CD4-positive, alpha-beta T cell treated with Interleukin-17A for 4 hours (primary cell): Measurements from ENCODE around the gene CTTNBP2.

Experiments used
- DNase-seq: peaks from one replicate; pipeline ENCODE4 v3.0.0-alpha.2; 2020; ENCODE audit warnings: mixed read lengths

The CTTNBP2 gene, protein sequence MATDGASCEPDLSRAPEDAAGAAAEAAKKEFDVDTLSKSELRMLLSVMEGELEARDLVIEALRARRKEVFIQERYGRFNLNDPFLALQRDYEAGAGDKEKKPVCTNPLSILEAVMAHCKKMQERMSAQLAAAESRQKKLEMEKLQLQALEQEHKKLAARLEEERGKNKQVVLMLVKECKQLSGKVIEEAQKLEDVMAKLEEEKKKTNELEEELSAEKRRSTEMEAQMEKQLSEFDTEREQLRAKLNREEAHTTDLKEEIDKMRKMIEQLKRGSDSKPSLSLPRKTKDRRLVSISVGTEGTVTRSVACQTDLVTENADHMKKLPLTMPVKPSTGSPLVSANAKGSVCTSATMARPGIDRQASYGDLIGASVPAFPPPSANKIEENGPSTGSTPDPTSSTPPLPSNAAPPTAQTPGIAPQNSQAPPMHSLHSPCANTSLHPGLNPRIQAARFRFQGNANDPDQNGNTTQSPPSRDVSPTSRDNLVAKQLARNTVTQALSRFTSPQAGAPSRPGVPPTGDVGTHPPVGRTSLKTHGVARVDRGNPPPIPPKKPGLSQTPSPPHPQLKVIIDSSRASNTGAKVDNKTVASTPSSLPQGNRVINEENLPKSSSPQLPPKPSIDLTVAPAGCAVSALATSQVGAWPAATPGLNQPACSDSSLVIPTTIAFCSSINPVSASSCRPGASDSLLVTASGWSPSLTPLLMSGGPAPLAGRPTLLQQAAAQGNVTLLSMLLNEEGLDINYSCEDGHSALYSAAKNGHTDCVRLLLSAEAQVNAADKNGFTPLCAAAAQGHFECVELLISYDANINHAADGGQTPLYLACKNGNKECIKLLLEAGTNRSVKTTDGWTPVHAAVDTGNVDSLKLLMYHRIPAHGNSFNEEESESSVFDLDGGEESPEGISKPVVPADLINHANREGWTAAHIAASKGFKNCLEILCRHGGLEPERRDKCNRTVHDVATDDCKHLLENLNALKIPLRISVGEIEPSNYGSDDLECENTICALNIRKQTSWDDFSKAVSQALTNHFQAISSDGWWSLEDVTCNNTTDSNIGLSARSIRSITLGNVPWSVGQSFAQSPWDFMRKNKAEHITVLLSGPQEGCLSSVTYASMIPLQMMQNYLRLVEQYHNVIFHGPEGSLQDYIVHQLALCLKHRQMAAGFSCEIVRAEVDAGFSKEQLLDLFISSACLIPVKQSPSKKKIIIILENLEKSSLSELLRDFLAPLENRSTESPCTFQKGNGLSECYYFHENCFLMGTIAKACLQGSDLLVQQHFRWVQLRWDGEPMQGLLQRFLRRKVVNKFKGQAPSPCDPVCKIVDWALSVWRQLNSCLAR (N-terminal part only)

DNA sequence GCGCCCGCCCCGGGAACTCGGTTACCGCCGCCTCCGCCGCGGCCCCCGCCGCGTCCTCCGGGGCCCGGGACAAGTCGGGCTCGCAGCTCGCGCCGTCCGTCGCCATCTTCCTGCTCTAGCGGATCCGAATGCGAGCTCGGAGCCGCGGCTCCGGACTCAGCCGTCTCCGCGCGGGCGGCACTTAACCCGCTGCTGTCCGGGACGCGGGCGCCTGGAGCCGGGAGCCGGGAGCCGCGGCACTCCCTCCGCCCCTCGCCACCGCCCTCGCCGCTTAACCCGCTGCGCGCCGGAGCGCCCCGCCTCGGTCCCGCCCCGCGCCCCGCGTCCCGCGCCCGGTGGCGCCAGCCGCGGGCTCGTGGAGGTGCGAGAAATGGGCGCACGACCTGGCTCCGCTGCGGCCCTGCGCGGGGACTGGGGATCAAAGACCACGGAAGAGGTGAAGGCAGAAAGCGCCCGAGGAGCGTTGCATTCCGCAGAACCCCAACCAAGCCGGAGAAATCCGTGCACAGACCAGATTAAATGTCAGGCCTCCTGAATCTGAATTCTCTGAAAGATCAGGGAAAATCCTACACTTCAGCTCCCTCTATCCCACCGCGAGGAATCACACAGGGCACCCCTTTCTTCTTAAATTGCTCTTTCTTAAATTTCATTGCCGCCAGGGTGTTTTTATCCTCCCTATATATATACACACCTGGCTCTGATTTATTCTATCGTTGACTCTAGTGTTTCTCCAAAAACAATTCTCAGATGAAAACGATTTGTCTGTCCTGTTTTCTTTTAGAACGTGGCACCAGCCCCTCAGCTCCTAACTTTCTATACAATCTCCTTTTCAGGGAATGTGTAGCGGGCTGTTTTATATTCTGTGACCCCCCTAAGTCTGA, at the start of gene CTTNBP2:
TSS of gene CTTNBP2 (minus strand) at position 132 of the 881 bp plus-strand sequence. CDS start at position 106, 26 bp downstream.
- DNase-seq: no peak

DNA sequence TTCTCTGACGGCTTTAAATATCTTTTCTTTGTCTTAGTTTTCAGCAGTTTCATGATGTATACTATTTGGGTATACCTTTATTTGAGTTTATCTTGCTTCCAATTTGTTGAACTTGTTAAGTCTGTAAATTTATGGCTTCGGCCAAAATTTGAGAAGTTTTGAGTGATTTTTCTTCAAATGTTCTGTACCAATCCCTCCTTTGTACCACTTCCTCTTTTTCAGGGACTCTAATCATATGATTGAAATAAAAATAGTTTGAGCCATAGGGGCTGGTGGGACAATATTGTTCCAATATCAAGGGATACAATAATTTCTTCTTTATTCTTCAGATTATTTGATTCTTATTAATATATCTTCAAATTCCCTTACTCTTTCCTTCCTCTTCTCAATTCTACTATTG, 43.1 kb upstream of the CTTNBP2 start:
- DNase-seq: no peak

DNA sequence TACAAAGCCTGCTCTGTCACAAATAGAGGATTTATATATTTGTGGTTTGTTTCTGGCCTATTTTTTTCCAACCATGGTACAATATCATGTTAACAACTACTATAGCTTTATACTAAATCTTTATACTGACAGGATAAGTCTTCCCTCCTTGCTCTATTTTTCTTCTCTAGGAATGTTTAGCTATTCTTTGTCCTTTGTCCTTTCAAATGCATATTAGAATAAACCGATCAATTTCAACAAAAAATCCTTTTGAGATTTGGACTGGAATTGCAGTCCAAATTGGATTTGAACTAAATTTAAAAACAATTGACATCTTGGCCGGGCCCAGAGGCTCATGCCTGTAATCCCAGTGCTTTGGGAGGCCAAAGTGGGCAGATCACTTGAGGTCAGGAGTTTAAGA, 39.2 kb upstream of the CTTNBP2 start:
- DNase-seq: no peak

DNA sequence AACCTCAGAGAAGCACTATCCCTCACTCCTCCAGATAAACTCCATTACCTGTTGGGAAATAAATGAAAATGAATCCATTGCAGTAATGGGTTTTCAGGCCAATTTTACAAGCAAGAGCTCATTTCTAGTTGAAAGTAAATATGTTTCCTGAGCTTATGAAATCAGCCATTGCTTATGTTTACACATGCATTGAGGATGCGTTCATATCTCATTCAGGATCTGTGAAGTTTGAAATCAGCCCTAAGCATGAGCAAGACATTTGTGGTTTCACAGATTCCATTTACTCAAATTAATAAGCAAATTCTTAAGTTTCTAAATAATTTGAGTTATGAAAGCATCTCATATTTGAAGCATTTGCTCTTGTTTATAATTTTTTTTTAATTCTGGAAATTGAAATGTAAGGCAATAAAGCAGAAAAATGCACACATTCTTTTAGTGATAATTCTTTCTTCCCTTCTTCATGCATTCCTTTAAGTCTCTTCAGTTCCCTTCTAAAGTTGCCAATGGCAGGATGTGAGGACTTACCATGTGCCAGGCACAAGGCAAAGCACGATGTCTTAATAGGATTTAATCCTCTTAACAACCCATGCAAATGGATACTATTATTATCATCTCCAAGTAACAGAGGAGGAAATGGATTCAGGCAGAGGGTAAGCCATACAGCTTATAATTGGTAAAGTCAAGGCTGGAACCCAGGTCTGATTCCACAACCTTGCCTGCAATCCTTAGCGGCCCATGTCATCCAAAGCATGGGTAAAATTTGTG, 35.0 kb upstream of the CTTNBP2 start:
- no peak for DNase-seq

DNA sequence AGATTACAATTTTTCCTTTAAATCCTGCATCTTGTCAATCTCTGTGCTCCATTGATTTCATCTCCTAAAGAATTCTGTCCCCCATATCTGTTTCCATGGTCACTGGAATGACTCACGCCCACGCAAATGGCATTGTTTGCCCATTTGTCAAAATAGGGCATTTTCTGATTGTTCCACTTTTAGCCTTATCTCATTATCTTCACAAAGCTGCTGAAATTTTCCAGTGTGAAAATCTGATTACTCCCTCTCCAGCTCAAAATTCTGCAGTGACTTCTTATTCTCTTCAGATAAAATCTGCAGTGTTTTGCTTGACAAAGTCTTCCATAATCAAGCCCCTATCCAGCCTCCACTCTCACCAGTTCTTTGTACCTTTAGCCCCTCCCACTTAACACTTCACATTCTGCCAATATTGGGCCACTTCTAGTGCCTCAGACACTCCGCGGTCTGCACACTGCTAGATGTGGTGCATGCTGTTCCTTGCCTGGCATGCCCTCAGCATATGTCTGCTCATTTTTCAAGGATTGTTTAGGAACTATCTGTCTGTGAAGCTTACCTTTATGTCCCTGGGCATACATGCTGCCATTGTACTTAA, 33.9 kb upstream of the CTTNBP2 start:
- no peak for DNase-seq

DNA sequence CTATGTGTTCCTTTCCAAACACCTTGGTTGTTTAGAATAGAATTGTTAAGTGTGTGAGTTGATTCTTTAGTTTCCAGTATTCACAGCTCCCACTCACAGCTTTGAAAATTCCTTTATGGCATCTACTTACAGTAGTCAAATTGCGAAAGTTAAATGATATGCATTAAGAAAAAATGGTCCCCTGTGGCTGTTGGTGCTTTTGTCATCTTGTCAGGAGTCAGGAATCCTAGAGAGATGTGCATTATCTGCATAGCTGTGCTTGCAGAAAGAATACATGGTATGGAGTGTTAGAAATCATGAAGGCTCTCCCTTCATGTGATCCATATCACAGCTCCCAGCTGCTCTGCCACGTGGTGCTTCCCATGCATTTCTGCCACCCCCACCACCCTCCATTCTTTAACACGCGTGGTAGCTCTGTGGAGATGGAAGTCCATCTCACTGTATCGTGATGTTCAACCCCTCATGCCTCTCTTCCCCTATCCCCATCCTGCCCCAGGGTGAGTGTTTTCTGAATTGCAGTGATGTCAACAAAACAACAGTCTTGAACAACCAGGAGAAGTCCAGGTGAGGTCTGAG, 29.2 kb upstream of the CTTNBP2 start:
- DNase-seq: no peak

DNA sequence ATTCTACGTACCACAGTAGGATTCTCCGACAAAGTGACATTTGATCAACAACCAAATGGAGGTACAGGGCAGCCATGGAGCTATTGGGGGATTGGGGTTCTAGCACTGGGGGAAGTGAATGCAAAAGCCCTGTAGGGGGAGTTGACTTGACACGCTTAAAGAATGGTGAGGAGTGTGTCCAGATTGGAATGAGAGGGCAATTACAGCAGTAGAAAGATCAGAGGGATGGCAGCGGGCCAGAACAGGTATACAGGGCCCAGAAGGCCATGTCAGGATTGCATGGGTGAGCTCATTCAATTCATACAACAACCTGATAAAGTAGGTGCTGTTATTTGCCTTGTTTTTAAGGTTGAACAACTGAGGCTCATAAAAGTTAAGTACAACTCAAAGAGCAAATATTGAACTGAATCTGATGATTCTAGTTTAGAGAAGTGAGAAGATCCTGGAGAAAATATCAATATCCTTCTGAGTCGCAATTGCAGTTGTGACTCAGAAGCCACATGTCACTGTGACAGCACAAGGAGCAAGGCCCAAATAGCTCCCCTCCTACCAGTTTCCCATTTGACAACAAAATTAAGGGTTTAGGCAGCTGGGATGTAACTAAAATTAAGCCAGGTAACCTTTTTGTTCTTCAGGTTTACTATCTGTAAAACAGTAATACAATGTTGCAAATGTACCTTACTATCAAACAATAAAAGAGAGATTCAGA, 28.0 kb upstream of the CTTNBP2 start:
- DNase-seq: no peak

DNA sequence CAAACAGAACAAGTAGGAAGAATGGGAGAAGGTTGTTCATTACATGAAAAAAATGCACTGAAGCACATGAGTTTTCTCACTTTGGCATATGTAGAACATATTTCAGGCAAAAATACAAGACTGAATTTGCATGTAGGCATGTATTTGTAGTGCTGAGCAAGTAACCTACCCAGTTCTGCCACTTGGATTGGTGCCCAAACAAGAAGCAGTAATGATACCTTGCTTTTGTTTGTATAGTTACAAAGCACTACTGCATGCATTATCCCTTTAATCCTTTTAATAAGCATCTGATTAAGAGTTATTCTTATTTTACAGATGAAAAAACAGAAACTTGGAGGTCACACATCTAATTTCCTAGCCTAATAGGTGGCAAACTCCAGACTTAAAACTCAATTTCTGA, 23.1 kb upstream of the CTTNBP2 start:
- no peak for DNase-seq

DNA sequence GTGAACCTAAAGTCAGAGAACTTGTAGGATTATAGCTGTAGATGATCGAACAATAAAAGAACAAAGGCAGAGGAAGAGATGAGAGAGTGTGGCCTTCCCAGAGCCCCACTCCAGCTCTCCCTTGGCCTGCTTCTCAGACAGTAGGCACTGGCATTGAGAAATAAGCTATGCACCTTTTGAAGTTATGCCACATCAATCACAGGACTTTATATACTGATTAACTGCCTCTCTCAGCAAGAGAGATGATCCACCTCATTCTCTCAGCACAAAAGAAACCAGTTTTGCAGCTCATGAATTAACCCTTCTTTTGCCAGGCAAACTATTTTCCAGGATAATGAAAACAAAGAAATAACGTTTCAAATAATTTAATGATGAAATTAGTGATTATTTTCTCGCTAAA, 22.0 kb upstream of the CTTNBP2 start:
- no peak for DNase-seq

DNA sequence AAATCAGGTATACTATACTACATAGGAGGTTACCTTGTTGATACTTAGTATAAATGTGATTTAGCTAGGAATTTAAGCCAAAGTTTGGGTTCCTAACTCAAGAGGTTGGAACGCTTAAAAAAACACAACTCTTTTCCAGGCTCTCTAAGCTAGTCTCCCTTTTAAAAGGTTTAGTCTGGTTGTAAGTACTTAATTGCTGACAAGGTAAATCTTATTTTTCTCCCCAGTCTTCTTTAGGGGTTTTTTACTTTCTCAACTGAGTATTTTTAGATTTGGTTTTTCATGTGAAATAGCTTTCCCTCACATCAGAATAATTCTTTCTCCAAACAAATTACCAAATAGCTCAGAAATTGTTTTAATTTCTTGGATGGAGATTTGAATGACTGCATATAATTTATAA, 20.8 kb upstream of the CTTNBP2 start:
- DNase-seq: no peak

DNA sequence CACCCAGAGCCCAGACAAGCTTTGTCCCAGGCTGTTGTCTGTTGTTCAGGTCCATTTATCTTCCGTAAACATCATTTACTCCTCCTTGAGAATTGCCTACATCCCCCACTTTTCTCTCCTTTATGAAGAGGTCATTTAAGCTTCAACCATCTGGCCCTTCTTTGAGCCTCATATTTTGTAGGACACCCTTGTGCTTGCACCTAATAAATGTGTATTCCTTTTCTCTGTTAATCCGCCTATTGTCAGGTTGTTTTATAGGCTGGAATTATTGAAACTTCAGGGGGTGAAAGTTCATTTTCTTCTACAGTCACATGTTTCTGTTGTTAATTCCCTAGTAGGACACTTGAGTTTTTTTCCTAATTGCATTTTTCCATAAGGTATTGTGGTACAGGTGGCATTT, 19.6 kb upstream of the CTTNBP2 start:
- no peak for DNase-seq

DNA sequence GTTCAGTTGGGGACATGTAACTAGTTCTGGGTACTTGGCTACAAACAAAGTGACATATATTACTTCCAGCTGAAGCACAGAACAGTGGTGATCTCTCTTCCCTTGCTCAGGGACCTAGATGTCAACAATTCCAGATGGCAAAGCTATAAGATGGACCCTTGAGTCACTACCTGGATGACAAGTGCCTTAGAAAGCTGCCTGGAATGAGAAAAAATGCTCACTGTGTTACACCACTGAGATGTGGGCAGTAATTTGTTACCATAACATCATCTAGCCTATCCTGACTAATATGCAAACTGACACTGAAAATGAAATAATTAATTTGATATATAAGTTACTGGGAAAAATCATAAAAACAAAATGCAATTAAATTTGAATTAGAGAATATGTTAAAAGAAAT, 16.4 kb upstream of the CTTNBP2 start:
- no peak for DNase-seq

DNA sequence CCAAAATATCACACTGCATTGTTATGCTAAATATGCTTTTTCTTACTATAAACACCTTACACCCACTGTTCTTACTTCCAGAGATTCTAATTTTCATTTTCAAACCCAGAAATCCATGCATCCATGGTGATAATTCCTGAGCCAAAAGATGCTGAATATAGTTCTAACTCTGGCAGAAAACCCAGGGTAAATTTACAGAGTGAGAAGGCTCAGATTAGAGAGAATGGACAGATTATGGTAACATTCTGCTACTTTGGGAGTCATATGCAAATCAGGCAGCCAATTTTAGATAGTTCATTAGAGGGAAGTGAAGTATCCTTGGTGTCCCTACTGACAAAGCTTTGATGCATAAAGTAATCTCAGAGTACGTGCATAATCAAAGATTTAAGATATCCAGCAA, 15.4 kb upstream of the CTTNBP2 start:
- no peak for DNase-seq

DNA sequence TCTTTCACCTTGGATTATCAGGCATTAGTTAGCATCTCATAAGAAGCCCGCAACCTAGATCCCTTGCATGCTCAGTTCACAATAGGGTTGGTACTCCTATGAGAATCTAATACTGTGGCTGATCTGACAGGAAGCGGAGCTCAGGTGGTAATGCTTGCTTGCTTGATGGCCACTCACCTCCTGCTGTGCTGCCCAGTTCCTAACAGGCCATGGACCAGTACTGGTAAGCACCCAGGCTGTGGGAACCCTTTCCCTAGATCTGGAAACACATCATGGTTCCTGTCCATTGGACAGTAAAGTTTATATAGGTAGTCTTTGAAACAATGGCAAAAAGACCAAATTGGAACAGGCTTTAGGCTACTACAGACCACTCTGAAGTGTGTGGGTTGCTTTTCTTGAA, 9.4 kb upstream of the CTTNBP2 start:
- DNase-seq: no peak

DNA sequence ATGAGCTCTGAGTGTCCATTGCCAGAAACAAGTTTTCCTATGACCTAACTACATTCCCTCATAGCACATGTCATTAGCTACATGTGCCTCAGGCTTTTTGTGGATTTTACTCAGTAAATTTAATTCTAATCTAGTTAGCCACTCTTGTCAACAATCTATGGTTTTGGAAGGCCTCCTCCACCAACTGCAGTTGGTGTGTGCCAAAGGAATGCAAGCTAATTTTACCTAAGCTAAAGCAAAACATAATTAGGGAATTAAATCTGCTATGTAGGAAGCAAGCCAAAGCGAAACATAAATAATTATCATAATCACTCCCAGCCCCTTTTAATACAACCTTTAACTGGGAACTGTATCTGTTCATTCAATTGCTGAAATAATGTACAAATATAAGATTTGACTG, 3.5 kb upstream of the CTTNBP2 start:
- DNase-seq: no peak

DNA sequence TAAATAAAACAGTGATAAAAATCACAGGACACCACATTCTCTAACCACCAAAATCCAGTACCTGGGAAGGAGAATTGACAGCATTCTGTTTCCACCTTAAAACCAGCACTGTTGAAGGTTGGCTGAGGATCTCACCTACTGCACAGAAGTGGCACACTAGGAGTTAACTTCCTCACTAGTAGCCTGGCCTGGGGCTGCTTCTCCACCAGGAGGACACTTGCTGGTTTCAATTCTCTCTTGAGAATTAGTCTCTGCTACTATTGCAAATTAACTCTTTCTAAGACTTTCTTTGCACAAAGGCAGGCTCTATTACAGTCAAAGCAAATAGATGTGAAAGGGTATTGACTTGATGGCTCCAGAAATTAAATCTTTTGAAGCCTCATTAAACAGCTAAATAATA, 2.3 kb upstream of the CTTNBP2 start:
- DNase-seq: no peak

DNA sequence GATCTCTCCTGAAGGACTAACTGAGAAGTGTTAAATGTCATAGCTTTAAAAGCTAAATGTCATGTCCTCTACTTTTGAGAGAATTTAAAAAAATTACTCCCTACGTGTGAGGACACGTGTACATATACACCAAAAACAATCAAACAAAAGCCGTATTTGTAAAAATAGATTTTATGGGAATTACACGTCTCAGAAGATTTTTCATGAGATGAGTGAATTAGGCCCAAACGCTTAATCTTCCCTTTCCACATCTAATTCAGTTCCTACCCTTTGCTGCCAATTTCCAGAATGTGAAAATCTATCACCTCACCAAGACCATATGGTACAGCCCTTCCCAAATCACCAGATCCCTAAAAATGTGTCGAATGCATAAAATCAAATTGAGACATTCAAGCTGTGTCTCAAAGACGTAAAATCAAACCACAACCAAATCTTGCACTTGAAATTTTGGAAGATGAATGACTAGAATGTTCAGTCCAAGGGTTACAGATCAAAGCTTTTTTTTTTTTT, 1.0 kb upstream of the CTTNBP2 start:
- no peak for DNase-seq

DNA sequence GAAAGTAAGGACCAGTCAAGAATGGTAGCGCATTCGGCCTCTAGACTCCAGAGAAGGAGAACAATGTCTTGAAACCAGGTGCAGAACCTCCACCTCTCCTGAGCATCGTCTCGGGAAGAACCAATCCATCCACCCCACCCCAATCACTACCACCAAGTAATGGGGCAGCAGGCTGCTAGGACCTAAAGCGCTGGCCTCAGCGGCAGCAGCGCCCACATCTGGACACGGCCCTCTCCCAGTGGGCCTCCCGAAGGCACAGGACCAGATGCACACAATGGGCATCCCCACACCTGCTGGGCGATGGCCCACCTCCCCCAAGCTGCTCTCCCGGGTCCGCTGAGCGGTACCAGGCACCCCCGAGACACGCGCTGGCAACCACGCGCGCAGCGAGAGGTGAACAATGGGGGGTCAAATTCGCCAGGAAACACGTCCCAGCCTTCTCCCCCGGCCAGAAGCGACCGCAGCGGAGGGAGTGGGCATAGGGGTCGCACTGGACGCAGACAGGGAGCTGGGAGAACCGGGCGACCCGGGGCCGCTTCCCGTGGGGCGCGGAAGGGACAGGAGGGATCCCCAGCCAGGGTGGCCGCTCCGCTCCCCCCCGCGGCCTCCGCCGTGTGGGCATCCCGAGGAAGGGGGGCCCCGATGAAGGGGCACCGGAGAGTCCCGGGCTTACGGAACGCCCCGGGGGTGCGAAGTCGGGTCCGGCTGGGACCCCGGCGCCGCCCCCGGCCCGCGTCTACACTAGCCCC, 506 bp downstream of the CTTNBP2 start:
- DNase-seq: no peak
